ENCODE data around the gene C10orf95.

The C10orf95 gene

DNA sequence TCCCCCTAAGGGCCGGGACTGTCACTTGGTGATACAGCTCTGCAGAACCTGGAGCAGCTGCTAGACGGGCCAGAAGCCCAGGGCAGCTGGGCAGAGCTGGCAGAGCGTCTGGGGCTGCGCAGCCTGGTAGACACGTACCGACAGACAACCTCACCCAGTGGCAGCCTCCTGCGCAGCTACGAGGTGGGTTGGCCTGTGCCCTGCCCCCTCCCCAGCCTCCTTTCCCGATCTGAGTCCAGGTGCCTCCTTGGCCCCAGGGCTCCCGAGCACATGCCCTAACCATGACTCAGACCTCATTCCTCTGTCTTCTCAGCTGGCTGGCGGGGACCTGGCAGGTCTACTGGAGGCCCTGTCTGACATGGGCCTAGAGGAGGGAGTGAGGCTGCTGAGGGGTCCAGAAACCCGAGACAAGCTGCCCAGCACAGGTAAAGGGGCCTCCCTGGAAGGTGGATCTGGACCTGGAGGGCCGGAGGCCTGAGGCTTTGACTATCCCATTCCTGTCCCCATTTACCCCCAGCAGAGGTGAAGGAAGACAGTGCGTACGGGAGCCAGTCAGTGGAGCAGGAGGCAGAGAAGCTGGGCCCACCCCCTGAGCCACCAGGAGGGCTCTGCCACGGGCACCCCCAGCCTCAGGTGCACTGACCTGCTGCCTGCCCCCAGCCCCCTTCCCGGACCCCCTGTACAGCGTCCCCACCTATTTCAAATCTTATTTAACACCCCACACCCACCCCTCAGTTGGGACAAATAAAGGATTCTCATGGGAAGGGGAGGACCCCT, 49.4 kb downstream of the C10orf95 start:
- DNase-seq (ENCODE audit: low read depth, low spot score) = peak; percentile 84

DNA sequence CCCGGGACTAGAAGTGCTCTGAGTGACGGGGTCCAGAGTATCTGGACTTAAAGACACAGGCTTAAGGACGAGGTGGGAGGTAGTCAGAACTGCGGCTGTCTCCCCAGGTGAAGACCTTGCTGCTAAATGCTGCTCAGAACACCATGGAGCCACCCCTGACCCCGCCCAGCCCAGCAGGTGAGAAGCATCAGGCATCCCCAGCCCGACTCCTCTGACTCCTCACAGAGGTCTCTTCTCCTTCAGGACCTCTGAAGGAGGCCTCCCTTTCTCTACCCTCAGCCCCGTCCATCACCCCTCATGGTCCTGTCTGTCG, 50.0 kb downstream of the C10orf95 start:
- no peak for DNase-seq (ENCODE audit: low read depth, low spot score)

DNA sequence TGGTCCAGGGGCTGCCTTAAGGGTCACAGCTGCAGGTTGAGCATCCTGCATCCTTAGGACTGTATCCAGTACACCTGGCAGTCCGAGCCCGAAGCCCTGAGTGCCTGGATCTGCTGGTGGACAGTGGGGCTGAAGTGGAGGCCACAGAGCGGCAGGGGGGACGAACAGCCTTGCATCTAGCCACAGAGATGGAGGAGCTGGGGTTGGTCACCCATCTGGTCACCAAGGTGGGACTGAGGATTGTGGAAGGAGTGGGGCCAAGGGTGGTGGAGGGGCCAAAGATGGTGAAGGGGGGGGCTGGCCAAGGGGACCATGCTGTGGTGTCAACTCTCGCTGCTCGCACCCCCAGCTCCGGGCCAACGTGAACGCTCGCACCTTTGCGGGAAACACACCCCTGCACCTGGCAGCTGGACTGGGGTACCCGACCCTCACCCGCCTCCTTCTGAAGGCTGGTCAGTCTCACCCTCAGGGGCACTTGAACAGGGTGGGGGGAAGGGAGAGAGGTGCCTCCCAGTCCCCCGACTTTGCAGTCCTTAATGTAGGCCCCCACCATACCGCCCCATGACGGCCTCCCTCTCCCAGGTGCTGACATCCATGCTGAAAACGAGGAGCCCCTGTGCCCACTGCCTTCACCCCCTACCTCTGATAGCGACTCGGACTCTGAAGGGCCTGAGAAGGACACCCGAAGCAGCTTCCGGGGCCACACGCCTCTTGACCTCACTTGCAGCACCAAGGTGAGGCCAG, 50.6 kb downstream of the C10orf95 start:
- no peak for DNase-seq (ENCODE audit: low read depth, low spot score)

DNA sequence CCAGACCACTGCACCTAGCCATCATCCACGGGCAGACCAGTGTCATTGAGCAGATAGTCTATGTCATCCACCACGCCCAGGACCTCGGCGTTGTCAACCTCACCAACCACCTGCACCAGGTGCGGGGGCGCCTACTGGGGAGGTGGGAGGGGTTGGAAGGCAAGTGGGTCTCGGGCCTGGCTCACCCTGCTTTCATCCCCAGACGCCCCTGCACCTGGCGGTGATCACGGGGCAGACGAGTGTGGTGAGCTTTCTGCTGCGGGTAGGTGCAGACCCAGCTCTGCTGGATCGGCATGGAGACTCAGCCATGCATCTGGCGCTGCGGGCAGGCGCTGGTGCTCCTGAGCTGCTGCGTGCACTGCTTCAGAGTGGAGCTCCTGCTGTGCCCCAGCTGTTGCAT, 51.3 kb downstream of the C10orf95 start:
- no peak for DNase-seq (ENCODE audit: low read depth, low spot score)
